DND-41 (cell line): ENCODE measurements around the gene PLEKHA7.

ENCODE experiments used
- ATAC-seq: fragments of 200-7000 bp; cut with Tn5 transposase; 3 replicates; pipeline ENCODE4 v1.9.1; 2021; ENCODE audit warnings: low read depth; ENCODE audit not compliant: insufficient read depth
- DNase-seq: peaks from one replicate; pipeline ENCODE4 v3.0.0-alpha.2; 2020
- H2AFZ ChIP-seq: 2 replicates; pipeline ENCODE4 v1.6.0; 2012; ENCODE audit warnings: low read depth, low read length
- H3K27ac ChIP-seq: 2 replicates; pipeline ENCODE4 v1.5.1; 2012; ENCODE audit warnings: low read length, inconsistent platforms
- H3K27me3 ChIP-seq: fragments of 200-600 bp; sonication (generic); 2 replicates; pipeline ENCODE4 v1.6.0; 2012; ENCODE audit warnings: low read length, mild to moderate bottlenecking, inconsistent platforms; ENCODE audit not compliant: insufficient read depth, poor library complexity
- H3K36me3 ChIP-seq: 2 replicates; pipeline ENCODE4 v1.5.1; 2012; ENCODE audit warnings: low read length, inconsistent platforms; ENCODE audit not compliant: insufficient read depth
- H3K4me1 ChIP-seq: 2 replicates; pipeline ENCODE4 v1.5.1; 2012; ENCODE audit warnings: mild to moderate bottlenecking, low read length; ENCODE audit not compliant: insufficient read depth
- H3K4me2 ChIP-seq: 2 replicates; pipeline ENCODE4 v1.6.0; 2012; ENCODE audit warnings: mild to moderate bottlenecking, moderate library complexity, low read length, inconsistent platforms; ENCODE audit not compliant: insufficient read depth
- H3K4me3 ChIP-seq, 2 experiments: fragments of 200-600 bp in 1 of 2; shearing (Covaris generic) in 1 of 2; 2 replicates each; pipeline ENCODE4 v1.5.1; 2012 to 2016; ENCODE audit warnings: inconsistent platforms in 2 of 2, low read length in 2 of 2, mild to moderate bottlenecking in 2 of 2, low read depth in 1 of 2, moderate library complexity in 1 of 2
- H3K79me2 ChIP-seq: 2 replicates; pipeline ENCODE4 v1.6.0; 2012; ENCODE audit warnings: low read length, inconsistent platforms; ENCODE audit not compliant: insufficient read depth
- H3K9ac ChIP-seq: 2 replicates; pipeline ENCODE4 v1.6.0; 2012; ENCODE audit warnings: low read depth, mild to moderate bottlenecking, inconsistent platforms, low read length, moderate library complexity
- H3K9me3 ChIP-seq: 2 replicates; pipeline ENCODE4 v1.5.1; 2012; ENCODE audit warnings: low read length, moderate library complexity, mild to moderate bottlenecking, inconsistent platforms; ENCODE audit not compliant: insufficient read depth, severe bottlenecking
- H4K20me1 ChIP-seq: 2 replicates; pipeline ENCODE4 v1.6.0; 2012; ENCODE audit warnings: low read length; ENCODE audit not compliant: insufficient read depth
- CTCF ChIP-seq: IDR thresholded peaks from 2 replicates; pipeline ENCODE4 v1.5.1; 2012; ENCODE audit warnings: borderline replicate concordance, low read length, moderate library complexity, mild to moderate bottlenecking; ENCODE audit not compliant: poor library complexity, severe bottlenecking; ENCODE audit errors: extremely low read depth
- EZH2 ChIP-seq: IDR thresholded peaks from 3 replicates; pipeline ENCODE4 v1.6.1; 2012; ENCODE audit warnings: borderline replicate concordance, low read depth, mild to moderate bottlenecking, moderate library complexity, low read length, inconsistent platforms; ENCODE audit not compliant: severe bottlenecking

PLEKHA7 gene

GRCh38 chr11:16962146-16962545 lies 52.1 kb downstream of the PLEKHA7 start:
- no peak for ATAC-seq
- H3K27ac ChIP-seq = no peak overlapping the region

GRCh38 chr11:16960250-16960649 lies 54.0 kb downstream of the PLEKHA7 start:
- DNase-seq (no peak), ATAC-seq (no peak)
- Histone ChIP-seq H3K9ac (no peak overlapping the region), H3K4me3 (no peak overlapping the region), H2AFZ (no peak overlapping the region), H3K9me3 (no peaks in the 10 kb centered on the region), H3K79me2 (no peaks in the 10 kb centered on the region), H3K4me2 (no peak overlapping the region), H4K20me1 (no peaks in the 10 kb centered on the region), H3K27ac (no peak overlapping the region), H3K36me3 (no peaks in the 10 kb centered on the region), H3K4me1 (no peaks in the 10 kb centered on the region), H3K27me3 (no peaks in the 10 kb centered on the region)
- TF ChIP-seq CTCF = no peak
- no peak for TF ChIP-seq EZH2

More at GRCh38 chr11:16962146-16962545, 52.1 kb downstream of the PLEKHA7 start:
- H3K36me3 ChIP-seq = no peaks in the 10 kb centered on the region
- no peak overlapping the region for H2AFZ ChIP-seq
- no peak overlapping the region for H3K4me2 ChIP-seq
- TF ChIP-seq CTCF (no peak), EZH2 (no peak)
- no peaks in the 10 kb centered on the region for H3K9me3 ChIP-seq
- H3K9ac ChIP-seq = no peak overlapping the region
- no peaks in the 10 kb centered on the region for H3K4me1 ChIP-seq
- H3K27me3 ChIP-seq = peaks cover under 1% of the 10 kb centered on the region
- no peaks in the 10 kb centered on the region for H4K20me1 ChIP-seq
- no peak for DNase-seq
- H3K79me2 ChIP-seq = no peaks in the 10 kb centered on the region
- no peak overlapping the region for H3K4me3 ChIP-seq

- Histone ChIP-seq H3K4me3 (no peak overlapping the region), H3K4me2 (no peak overlapping the region), H2AFZ (no peak overlapping the region), H3K9ac (no peak overlapping the region), H3K27ac (no peak overlapping the region), H3K36me3 (no peaks in the 10 kb centered on the region), H3K27me3 (no peaks in the 10 kb centered on the region), H3K4me1 (no peaks in the 10 kb centered on the region), H4K20me1 (no peaks in the 10 kb centered on the region), H3K79me2 (no peaks in the 10 kb centered on the region), H3K9me3 (no peaks in the 10 kb centered on the region)
- DNase-seq (no peak), ATAC-seq (no peak)
- TF ChIP-seq CTCF (no peak), EZH2 (no peak)
These were observed 54.6 kb downstream of the PLEKHA7 start for GRCh38 chr11:16959602-16960001.

- no peaks in the 10 kb centered on the region for H3K4me1 ChIP-seq
- no peaks in the 10 kb centered on the region for H3K36me3 ChIP-seq
- DNase-seq (no peak), ATAC-seq (no peak)
- no peak overlapping the region for H3K4me3 ChIP-seq
- H3K9me3 ChIP-seq = no peaks in the 10 kb centered on the region
- no peak overlapping the region for H3K27ac ChIP-seq
- TF ChIP-seq CTCF (no peak), EZH2 (no peak)
- H3K4me2 ChIP-seq = no peak overlapping the region
- H3K79me2 ChIP-seq = no peaks in the 10 kb centered on the region
- H4K20me1 ChIP-seq = no peaks in the 10 kb centered on the region
- no peaks in the 10 kb centered on the region for H3K27me3 ChIP-seq
- no peak overlapping the region for H3K9ac ChIP-seq
- H2AFZ ChIP-seq = no peak overlapping the region
These were observed 55.4 kb downstream of the PLEKHA7 start for GRCh38 chr11:16958833-16959232.
